Left lung (tissue), 10 donors: Measurements from ENCODE around the gene LRRC25. TPM values are rescaled to one million over a fixed set of nuclear protein-coding genes. Genes with fewer than 3 reads are reported as not detected.

Source experiments
- ATAC-seq: fragments of 200-7000 bp; cut with Tn5 transposase; one replicate; pipeline ENCODE4 v1.9.1; 2020; ENCODE audit warnings: moderate library complexity
- DNase-seq, 4 donors: peaks; one replicate each; pipeline ENCODE4 v3.0.0-alpha.2; 2013 to 2020
- H3K27ac ChIP-seq, 2 donors: fragments of 200-600 bp; sonication (generic) in 1 of 2; one replicate each; pipeline versions ENCODE4 v1.5.0 to v1.8.0; 2020 to 2021
- H3K27me3 ChIP-seq, 2 donors: fragments of 200-600 bp; sonication (generic) in 1 of 2; one replicate each; pipeline versions ENCODE4 v1.5.0 to v1.8.0; 2020 to 2021
- H3K36me3 ChIP-seq, 2 donors: fragments of 200-600 bp; sonication (generic) in 1 of 2; one replicate each; pipeline versions ENCODE4 v1.5.0 to v1.8.0; 2020 to 2021
- H3K4me1 ChIP-seq, 2 donors: fragments of 200-600 bp; one replicate each; pipeline ENCODE4 v1.8.0; 2021
- H3K4me3 ChIP-seq, 2 donors: fragments of 200-600 bp; sonication (generic) in 1 of 2; one replicate each; pipeline versions ENCODE4 v1.5.0 to v1.8.0; 2020 to 2021; ENCODE audit warnings: mild to moderate bottlenecking in 1 of 2
- H3K9me3 ChIP-seq, 2 donors: fragments of 200-600 bp; sonication (generic) in 1 of 2; one replicate each; pipeline versions ENCODE4 v1.5.0 to v1.8.0; 2020 to 2021
- CTCF ChIP-seq, 2 donors: fragments of 200-600 bp; sonication (generic) in 1 of 2; IDR thresholded peaks; one replicate each; pipeline versions ENCODE4 v1.5.0 to v1.8.0; 2021; ENCODE audit warnings: antibody characterized with exemption in 2 of 2
- intact Hi-C, 2 donors: fragments of 100-400 bp; cut with DNase I; formaldehyde crosslinking; loops; one replicate each; pipeline versions ENCODE4 v1.11.2 to v1.14.2; 2022
- polyA plus RNA-seq, 6 donors: library from polyadenylated mRNA; unstranded; fragments of 120-200 nt; gene quantifications; one replicate each; pipeline ENCODE4 v1.2.1, GENCODE V29; 2013; ENCODE audit not compliant: insufficient read length in 6 of 6
- total RNA-seq, 2 donors: library from RNA; stranded (reverse); fragmentation: NEBNext Ultra II Directional; extraction: Animal tissue kit (Norgen Biotek cat#: 25700); gene quantifications; one replicate each; pipeline ENCODE4 v1.2.1, GENCODE V29; 2021
- donor health status: DM: no; HTN: yes; CAD: no.
- donor health status: DM: no; HTN: no; CAD: no.

The LRRC25 gene
- total and polyA plus RNA-seq, 8 donors = 1.3 to 53.7 (median 1.6) TPM

- TF ChIP-seq CTCF (IDR thresholded peaks at IDR 0.05) = no peak
- ATAC-seq (peak; percentile 89), DNase-seq (peak; percentile 41 to 97 (median 92))
- Histone ChIP-seq H3K27ac (peak overlapping the region; percentile 82 to 85), H3K4me1 (peaks cover 15 to 62% of the 10 kb centered on the region in 2 donors), H3K36me3 (no peaks in the 10 kb centered on the region), H3K27me3 (no peaks in the 10 kb centered on the region), H3K4me3 (peak overlapping the region in 1 of 2 donors; percentile 6), H3K9me3 (no peaks in the 10 kb centered on the region)
- intact Hi-C loops = no loop called here
Observed at GRCh38 chr19:18373892-18374629, 23.4 kb downstream of the LRRC25 start.

GRCh38 chr19:18373407-18373891, 24.0 kb downstream of the LRRC25 start:
- Histone ChIP-seq H3K4me3 (no peak overlapping the region), H3K27me3 (no peaks in the 10 kb centered on the region), H3K36me3 (no peaks in the 10 kb centered on the region), H3K27ac (peak overlapping the region; percentile 82 to 85), H3K9me3 (no peaks in the 10 kb centered on the region), H3K4me1 (peaks cover 15 to 56% of the 10 kb centered on the region in 2 donors)
- ATAC-seq (no peak), DNase-seq (no peak)
- intact Hi-C loops = no loop called here
- no peak for TF ChIP-seq CTCF (IDR thresholded peaks at IDR 0.05)

- H3K9me3 ChIP-seq = no peaks in the 10 kb centered on the region
- peak overlapping the region; percentile 13 to 59 for H3K27ac ChIP-seq
- peaks cover 14 to 55% of the 10 kb centered on the region in 2 donors for H3K4me1 ChIP-seq
- DNase-seq = peak in 1 of 4 donors; percentile 62
- H3K4me3 ChIP-seq = no peak overlapping the region
- no peak for TF ChIP-seq CTCF (IDR thresholded peaks at IDR 0.05)
- H3K36me3 ChIP-seq = no peaks in the 10 kb centered on the region
- no peaks in the 10 kb centered on the region for H3K27me3 ChIP-seq
- intact Hi-C loops = no loop called here
- peak; percentile 64 for ATAC-seq
Observed at GRCh38 chr19:18368504-18369222, 28.8 kb downstream of the LRRC25 start.

- H3K27me3 ChIP-seq = no peaks in the 10 kb centered on the region
- DNase-seq (no peak), ATAC-seq (no peak)
- no peaks in the 10 kb centered on the region for H3K9me3 ChIP-seq
- peaks cover 0 to 16% of the 10 kb centered on the region in 2 donors for H3K36me3 ChIP-seq
- intact Hi-C loops = no loop called here
- H3K4me3 ChIP-seq = no peak overlapping the region
- peaks cover 10 to 44% of the 10 kb centered on the region in 2 donors for H3K4me1 ChIP-seq
- H3K27ac ChIP-seq = peak overlapping the region; percentile 85 to 90
- TF ChIP-seq CTCF (IDR thresholded peaks at IDR 0.05) = no peak
Observed at GRCh38 chr19:18366021-18366435, 31.4 kb downstream of the LRRC25 start.
